GM12865 (cell line): Measurements from ENCODE around the gene PRKN.

Experiments used
- DNase-seq: peaks from one replicate; pipeline ENCODE4 v3.0.0; 2010; ENCODE audit warnings: low read depth
- H3K4me3 ChIP-seq: 2 replicates; pipeline ENCODE4 v1.5.1; 2011; ENCODE audit warnings: mild to moderate bottlenecking, low read depth, low read length, control low read depth
- TF ChIP-seq, protein P1 (sequence below): IDR thresholded peaks from 2 replicates; pipeline ENCODE4 v1.5.1; 2011; ENCODE audit warnings: low read length, control low read depth, low read depth, inconsistent platforms; ENCODE audit not compliant: insufficient read depth; ENCODE audit errors: missing control alignments

The PRKN gene

DNA sequence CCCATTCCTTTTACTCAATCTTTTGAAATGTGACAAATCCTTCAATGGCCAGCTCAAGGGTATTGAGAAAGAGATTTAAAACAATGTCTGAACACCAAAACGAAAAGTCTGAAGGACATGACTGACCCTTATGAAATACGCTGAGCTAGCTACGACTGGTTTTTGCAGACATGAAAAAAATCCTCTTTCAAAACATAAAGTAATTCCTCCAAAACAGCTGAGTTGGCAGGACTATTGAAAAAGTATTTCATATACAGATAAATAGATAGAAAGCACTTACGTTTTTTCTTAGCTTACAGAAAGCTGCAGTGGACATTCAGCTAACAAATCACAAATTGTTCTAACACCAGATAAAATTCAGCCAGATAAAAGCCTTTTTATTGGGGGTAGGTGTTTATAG, 751.0 kb downstream of the PRKN start:
- DNase-seq = no peak
- H3K4me3 ChIP-seq = no peak overlapping the region
- TF ChIP-seq, protein P1, sequence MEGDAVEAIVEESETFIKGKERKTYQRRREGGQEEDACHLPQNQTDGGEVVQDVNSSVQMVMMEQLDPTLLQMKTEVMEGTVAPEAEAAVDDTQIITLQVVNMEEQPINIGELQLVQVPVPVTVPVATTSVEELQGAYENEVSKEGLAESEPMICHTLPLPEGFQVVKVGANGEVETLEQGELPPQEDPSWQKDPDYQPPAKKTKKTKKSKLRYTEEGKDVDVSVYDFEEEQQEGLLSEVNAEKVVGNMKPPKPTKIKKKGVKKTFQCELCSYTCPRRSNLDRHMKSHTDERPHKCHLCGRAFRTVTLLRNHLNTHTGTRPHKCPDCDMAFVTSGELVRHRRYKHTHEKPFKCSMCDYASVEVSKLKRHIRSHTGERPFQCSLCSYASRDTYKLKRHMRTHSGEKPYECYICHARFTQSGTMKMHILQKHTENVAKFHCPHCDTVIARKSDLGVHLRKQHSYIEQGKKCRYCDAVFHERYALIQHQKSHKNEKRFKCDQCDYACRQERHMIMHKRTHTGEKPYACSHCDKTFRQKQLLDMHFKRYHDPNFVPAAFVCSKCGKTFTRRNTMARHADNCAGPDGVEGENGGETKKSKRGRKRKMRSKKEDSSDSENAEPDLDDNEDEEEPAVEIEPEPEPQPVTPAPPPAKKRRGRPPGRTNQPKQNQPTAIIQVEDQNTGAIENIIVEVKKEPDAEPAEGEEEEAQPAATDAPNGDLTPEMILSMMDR = no peak

DNA sequence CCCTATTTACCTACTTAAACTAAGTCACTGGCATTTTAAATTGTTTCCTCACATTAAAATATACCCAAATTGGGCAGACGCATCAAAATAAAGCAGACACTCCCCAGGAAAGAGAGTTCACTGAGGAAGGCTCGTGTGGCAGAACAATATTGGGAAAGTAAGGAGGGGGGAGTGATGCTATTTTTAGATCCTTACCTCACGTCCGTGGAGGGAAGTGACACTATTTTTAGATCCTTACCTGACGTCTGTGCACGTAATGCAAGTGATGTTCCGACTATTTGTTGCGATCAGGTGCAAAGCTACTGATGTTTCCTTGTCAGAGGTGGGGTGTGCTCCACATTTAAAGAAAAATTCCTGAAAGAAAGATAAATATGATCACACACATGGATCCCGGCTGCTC, 754.5 kb downstream of the PRKN start:
- TF ChIP-seq, protein P1 = no peak
- no peak for DNase-seq
- H3K4me3 ChIP-seq = no peak overlapping the region

DNA sequence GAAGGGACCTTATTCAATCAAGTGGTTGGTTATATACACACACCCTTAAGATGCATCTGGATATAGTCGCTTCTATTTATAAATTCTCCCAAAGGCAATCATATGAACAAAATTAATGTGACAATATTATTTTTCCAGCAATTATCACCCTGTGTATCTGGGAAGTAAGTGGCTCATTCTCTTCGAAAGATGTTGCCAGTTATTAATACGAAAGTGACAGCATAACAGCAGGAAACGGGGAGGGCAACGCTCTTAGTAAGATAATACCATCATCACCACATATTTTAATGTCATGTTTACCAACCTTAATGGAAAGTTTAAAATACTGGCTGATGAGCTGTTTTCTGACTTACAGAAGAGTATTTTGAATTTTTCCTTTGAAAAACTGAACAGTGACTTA, 756.5 kb downstream of the PRKN start:
- no peak for DNase-seq
- TF ChIP-seq, protein P1 = no peak

DNA sequence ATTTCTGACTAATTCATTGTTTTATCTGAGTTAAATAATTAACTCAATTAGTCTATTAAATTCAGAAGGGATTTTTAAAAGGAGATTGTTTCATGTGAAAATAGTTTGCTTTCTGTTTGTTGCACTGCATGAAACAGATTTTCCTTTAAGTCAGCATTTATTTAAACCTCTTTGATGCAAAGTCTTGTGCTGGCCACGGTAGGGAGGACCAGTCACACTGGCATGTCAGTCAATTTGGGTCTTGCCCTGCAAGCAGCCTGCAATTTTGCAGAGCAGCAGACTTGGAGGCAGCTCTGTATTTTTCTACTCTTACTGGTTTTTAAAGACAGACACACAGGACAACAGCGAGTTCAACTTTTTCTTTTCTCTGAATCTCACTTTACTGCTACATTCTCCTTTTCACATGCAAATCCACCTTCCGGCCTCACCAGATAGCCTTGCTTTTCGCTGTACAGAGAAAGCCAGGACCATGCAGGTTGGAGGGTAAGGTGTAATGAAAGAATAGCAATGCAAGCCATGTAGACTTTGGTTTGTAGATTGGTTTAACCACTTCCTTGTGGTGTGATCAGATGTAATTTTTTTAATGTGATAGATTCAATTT, 763.8 kb downstream of the PRKN start:
- TF ChIP-seq, protein P1 = no peak
- H3K4me3 ChIP-seq = no peak overlapping the region
- DNase-seq = no peak

More for the DNA sequence above, 756.5 kb downstream of the PRKN start:
- no peak overlapping the region for H3K4me3 ChIP-seq

DNA sequence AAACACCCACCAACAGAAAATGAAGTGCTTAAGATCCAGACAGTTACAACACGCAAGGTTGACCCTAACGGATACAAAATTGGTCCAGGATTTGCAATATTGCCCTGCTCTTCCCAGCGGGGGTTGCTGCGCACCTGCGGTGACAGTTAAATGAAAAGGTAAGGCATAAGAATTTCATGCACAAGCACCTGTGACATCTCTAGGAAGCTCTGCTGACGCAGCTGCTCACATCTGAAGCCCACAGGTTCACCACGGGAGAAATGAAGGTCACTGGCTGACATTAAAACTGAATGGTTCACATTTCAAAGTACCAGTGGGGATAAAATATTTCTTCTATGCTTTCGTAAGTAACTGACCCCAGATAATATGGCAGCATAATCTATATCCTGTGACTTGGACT, 764.4 kb downstream of the PRKN start:
- H3K4me3 ChIP-seq = no peak overlapping the region
- DNase-seq = no peak
- TF ChIP-seq, protein P1 = no peak

DNA sequence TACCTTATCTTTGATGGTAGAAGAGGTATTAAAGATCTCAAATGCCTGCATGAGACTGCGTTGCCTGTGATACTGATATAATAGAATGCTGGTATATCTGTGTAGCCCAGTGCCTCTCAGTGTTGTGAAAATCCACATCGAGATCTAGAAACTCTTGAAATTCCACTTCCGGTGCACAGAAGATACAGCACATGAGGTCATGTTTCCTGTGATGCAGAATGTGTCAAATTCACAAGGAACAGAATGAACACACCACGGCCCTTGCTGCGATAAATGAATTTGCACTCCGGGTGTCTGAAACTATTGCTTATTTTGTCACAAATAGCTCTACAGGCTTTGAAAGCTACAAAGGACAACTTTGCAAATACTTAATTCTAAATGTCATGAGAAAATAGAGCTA, 765.8 kb downstream of the PRKN start:
- TF ChIP-seq, protein P1 = no peak
- H3K4me3 ChIP-seq = no peak overlapping the region
- DNase-seq = no peak

DNA sequence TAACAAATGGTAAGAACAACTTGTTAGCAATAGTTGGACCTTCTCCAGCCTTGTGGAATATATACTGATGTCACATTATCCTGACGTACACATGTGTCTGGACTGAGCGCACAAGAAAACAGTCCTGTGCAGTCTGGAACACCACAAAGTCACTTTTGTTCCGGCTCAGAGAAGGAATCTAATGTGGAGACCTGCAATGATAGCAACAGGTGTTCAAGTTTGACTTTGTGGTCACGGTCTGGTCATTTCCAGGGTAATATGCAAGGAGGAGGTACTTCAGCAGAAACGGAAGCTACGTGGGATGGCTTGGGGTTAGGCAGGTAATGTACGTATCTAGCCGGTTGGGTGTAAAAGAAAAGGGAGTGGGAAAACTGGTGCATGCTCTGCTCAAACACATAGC, 766.5 kb downstream of the PRKN start:
- DNase-seq = no peak

More for the DNA sequence above, 766.5 kb downstream of the PRKN start:
- TF ChIP-seq, protein P1 = no peak
- no peak overlapping the region for H3K4me3 ChIP-seq
